ENCODE results near the gene MRPL33.

Gene MRPL33

DNA sequence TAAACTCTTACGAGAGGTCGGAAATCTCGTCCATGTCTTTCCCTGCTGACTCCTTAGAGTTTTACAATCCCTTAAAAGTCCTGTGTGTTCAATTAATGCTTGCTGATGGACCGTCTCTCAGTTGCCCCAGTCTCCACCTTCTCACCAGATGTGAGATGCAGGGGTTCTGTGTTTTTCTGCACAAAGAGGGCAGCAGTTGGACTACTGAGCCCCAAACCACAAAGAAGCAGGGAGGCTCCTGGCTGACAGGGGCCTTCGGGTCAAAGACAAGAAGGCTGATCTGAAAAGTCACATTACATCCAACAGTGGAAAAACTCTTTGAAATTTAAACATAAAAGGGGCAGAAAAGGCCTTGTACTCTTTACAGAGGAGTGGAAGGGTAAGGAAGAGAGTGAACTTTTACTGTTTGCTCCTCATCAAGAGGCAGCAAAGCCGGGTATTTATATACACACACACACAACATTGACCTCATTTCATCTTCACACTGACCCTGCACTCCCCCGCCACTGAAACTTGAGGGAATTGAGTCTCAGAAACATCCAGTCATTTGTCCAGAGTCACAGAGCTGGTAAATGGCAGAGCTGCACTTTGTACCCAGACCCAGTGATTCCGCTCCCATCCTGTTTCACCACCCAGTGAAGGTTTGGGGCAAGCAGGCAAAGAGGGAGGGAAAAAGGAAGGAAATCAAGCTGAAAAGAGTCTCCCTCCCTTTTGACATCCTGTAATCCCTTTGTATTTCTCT is 23.7 kb downstream of the MRPL33 start:
- TF ChIP-seq, protein P1, sequence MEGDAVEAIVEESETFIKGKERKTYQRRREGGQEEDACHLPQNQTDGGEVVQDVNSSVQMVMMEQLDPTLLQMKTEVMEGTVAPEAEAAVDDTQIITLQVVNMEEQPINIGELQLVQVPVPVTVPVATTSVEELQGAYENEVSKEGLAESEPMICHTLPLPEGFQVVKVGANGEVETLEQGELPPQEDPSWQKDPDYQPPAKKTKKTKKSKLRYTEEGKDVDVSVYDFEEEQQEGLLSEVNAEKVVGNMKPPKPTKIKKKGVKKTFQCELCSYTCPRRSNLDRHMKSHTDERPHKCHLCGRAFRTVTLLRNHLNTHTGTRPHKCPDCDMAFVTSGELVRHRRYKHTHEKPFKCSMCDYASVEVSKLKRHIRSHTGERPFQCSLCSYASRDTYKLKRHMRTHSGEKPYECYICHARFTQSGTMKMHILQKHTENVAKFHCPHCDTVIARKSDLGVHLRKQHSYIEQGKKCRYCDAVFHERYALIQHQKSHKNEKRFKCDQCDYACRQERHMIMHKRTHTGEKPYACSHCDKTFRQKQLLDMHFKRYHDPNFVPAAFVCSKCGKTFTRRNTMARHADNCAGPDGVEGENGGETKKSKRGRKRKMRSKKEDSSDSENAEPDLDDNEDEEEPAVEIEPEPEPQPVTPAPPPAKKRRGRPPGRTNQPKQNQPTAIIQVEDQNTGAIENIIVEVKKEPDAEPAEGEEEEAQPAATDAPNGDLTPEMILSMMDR (IDR thresholded peaks at IDR 0.05; ENCODE audit: insufficient read depth, low read length, poor library complexity, severe bottlenecking): no peak

DNA sequence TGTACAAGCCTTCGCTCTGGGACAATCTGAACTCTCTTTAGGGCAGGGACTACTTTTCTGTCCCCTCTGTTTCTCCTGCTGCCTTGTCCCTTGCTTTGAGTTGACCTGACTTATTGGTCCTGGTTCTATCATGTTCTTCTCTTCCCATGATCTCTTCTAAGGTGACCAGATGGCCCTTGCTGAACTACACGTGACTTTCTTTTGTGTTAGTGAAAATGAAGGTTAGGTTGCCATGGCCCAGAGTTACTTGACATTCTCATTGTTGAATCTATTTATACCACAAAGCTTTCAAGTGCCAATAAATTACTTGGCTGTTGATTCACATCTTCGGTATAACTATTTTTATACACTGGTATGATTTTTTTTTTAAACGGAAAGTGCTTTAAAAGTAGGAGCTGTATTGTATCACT is 24.4 kb downstream of the MRPL33 start:
- Histone ChIP-seq H3K27me3 (replicated peaks; ENCODE audit: control insufficient read depth, insufficient read depth, low read length) (no peaks in the 10 kb centered on the region), H3K36me3 (ENCODE audit: control insufficient read depth, insufficient read depth, low read length) (no peaks in the 10 kb centered on the region), H3K4me3 (replicated peaks; ENCODE audit: low read depth, low read length) (no peak overlapping the region)
- TF ChIP-seq, protein P1 (IDR thresholded peaks at IDR 0.05; ENCODE audit: insufficient read depth, low read length, poor library complexity, severe bottlenecking): no peak
- no peak for DNase-seq (ENCODE audit: extremely low read depth, insufficient read length)

More for the DNA sequence above, 23.7 kb downstream of the MRPL33 start:
- Histone ChIP-seq H3K27me3 (replicated peaks; ENCODE audit: control insufficient read depth, insufficient read depth, low read length) (no peaks in the 10 kb centered on the region), H3K4me3 (replicated peaks; ENCODE audit: low read depth, low read length) (no peak overlapping the region), H3K36me3 (ENCODE audit: control insufficient read depth, insufficient read depth, low read length) (no peaks in the 10 kb centered on the region)
- DNase-seq (ENCODE audit: extremely low read depth, insufficient read length): no peak

DNA sequence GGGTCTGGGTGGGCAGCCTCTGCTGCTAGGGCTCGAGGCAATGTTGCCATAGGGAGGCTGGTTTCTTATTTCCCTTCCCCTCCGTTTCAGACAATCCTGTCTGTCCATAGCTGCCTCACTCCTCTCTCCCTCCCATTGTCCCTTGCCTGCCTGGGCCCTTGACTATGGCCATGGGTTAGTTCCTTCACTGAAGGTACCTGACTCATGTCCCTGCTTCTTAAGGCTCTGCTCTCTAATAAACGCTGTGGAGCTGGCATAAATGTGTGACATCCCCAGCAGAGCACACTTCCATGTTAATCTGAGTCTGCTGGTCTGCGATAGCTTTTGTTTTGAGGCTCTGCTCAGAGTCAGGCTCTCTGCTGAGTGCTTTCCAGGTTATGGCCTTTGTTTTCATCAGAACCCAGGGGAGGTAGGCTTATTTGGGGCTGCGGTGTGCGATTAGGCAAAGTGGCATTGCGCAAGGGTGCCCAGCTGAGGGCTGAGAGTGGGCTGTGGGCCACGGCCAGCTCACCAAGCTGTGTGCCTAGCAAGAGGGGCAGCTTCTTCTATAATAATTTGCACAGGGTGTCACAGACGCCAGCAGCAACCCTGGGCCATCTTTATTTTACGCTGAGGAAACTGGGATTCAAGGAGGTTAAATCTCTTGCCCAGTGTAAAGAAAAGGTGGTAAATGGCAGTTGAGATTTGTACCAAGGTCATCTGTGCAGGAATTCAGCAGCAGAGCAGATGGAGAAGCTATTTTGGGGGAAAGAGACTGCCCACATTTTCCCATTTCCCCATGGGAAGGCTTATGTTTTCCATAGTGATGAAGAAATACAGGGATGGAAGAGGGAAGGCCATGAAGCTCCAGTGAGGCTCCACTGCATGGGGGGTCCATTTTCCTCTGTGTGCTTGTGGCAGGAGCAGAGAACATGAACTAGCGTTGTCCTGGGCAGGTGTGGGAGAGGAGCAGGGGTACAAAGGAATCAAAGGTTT is 25.6 kb downstream of the MRPL33 start:
- H3K36me3 ChIP-seq (ENCODE audit: control insufficient read depth, insufficient read depth, low read length): no peaks in the 10 kb centered on the region
- no peaks in the 10 kb centered on the region for H3K27me3 ChIP-seq (replicated peaks; ENCODE audit: control insufficient read depth, insufficient read depth, low read length)
- TF ChIP-seq, protein P1 (IDR thresholded peaks at IDR 0.05; ENCODE audit: insufficient read depth, low read length, poor library complexity, severe bottlenecking): no peak
- H3K4me3 ChIP-seq (replicated peaks; ENCODE audit: low read depth, low read length): no peak overlapping the region
- no peak for DNase-seq (ENCODE audit: extremely low read depth, insufficient read length)

DNA sequence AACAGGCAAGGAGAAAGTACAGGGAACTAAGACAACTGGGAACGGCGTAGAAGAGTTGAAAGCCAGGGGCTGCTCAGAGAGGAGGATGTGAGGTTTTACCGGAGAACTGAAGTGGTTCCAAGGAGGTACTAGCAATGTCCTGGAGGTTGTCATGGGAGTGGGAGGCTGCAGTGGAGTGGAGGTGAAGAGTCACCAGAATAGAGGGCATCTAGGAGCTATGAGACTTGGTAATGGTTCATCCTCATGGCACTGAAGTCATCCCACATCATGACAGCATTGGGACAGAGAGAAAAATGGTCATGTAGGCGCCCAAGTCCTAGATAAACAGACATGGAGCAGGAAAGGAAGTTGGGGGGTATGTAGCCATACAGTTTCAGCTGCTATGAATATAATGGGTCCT is 26.3 kb downstream of the MRPL33 start:
- no peaks in the 10 kb centered on the region for H3K36me3 ChIP-seq (ENCODE audit: control insufficient read depth, insufficient read depth, low read length)
- DNase-seq (ENCODE audit: extremely low read depth, insufficient read length): no peak
- H3K4me3 ChIP-seq (replicated peaks; ENCODE audit: low read depth, low read length): no peak overlapping the region
- TF ChIP-seq, protein P1 (IDR thresholded peaks at IDR 0.05; ENCODE audit: insufficient read depth, low read length, poor library complexity, severe bottlenecking): no peak
- H3K27me3 ChIP-seq (replicated peaks; ENCODE audit: control insufficient read depth, insufficient read depth, low read length): no peaks in the 10 kb centered on the region

GRCh38 chr2:27798486-27798885 is 27.0 kb downstream of the MRPL33 start:
- no peak overlapping the region for H3K4me3 ChIP-seq (replicated peaks; ENCODE audit: low read depth, low read length)
- DNase-seq (ENCODE audit: extremely low read depth, insufficient read length): no peak

More at GRCh38 chr2:27798486-27798885, 27.0 kb downstream of the MRPL33 start:
- TF ChIP-seq, protein P1 (IDR thresholded peaks at IDR 0.05; ENCODE audit: insufficient read depth, low read length, poor library complexity, severe bottlenecking): no peak
- Histone ChIP-seq H3K36me3 (ENCODE audit: control insufficient read depth, insufficient read depth, low read length) (no peaks in the 10 kb centered on the region), H3K27me3 (replicated peaks; ENCODE audit: control insufficient read depth, insufficient read depth, low read length) (no peaks in the 10 kb centered on the region)

Data from GM06990 (cell line).